H1 (cell line): Measurements from ENCODE around the gene SMYD3. TPM values are rescaled to one million over a fixed set of nuclear protein-coding genes. Genes with fewer than 3 reads are reported as not detected.

Experiments used
- CTCF ChIA-PET: fragments of 300-600 bp; sonication (Branson Sonifier 250); formaldehyde crosslinking; loops from one replicate; lab custom pipeline; 2021; ENCODE audit not compliant: partially characterized antibody; lab: Charles Lee
- POLR2A ChIA-PET: fragments of 300-600 bp; sonication (Branson Sonifier 250); formaldehyde crosslinking; loops from one replicate; lab custom pipeline; 2021; ENCODE audit warnings: inconsistent platforms; ENCODE audit not compliant: partially characterized antibody; lab: Charles Lee
- DNase-seq, 2 experiments: peaks; one replicate each; pipeline versions ENCODE4 v3.0.0 to v3.0.0-alpha.2; 2010 to 2022; ENCODE audit warnings: low spot score in 2 of 2, low read depth in 1 of 2, mixed read lengths in 1 of 2
- FAIRE-seq: peaks from 2 replicates; lab custom pipeline; 2011; peaks lifted over from hg19 to GRCh38; lab: Jason Lieb, UNC
- H2AFZ ChIP-seq: 2 replicates; pipeline ENCODE4 v1.8.1; 2012; ENCODE audit warnings: low read length, inconsistent platforms
- H2AK5ac ChIP-seq: 2 replicates; pipeline ENCODE4 v1.6.1; 2013; ENCODE audit warnings: low read depth, low read length
- H2BK120ac ChIP-seq: replicated peaks from 2 replicates; pipeline ENCODE3; 2013; ENCODE audit warnings: low read depth, low read length, inconsistent platforms
- H2BK12ac ChIP-seq: 2 replicates; pipeline ENCODE4 v1.6.1; 2013; ENCODE audit warnings: low read depth, low read length
- H2BK15ac ChIP-seq: 2 replicates; pipeline ENCODE4 v1.6.1; 2013; ENCODE audit warnings: low read length
- H2BK20ac ChIP-seq: 2 replicates; pipeline ENCODE4 v1.6.1; 2013; ENCODE audit warnings: low read length
- H2BK5ac ChIP-seq: 2 replicates; pipeline ENCODE4 v1.6.1; 2013; ENCODE audit warnings: low read depth, low read length
- H3K14ac ChIP-seq: 2 replicates; pipeline ENCODE4 v1.6.1; 2013; ENCODE audit warnings: inconsistent platforms; ENCODE audit not compliant: insufficient read length
- H3K18ac ChIP-seq: 2 replicates; pipeline ENCODE4 v1.6.1; 2013; ENCODE audit warnings: low read length; ENCODE audit errors: extremely low read depth
- H3K23ac ChIP-seq: 2 replicates; pipeline ENCODE4 v1.6.1; 2013; ENCODE audit warnings: inconsistent platforms; ENCODE audit not compliant: insufficient read length
- H3K23me2 ChIP-seq: 2 replicates; pipeline ENCODE4 v1.6.1; 2013; ENCODE audit warnings: low read depth, low read length
- H3K27ac ChIP-seq: 2 replicates; pipeline ENCODE4 v1.6.1; 2011; ENCODE audit warnings: low read depth, low read length, inconsistent platforms
- H3K27me3 ChIP-seq, 4 experiments: replicated peaks in 1 of 4; 1 replicate in 1 of 4; 2 replicates in 3 of 4; pipeline versions ENCODE4 v1.6.1 to v1.8.1; 2011 to 2013; ENCODE audit warnings: low read length in 3 of 4, mild to moderate bottlenecking in 3 of 4, inconsistent platforms in 2 of 4, mixed read lengths in 2 of 4, moderate library complexity in 1 of 4; ENCODE audit not compliant: control insufficient read depth in 3 of 4, insufficient read depth in 3 of 4; ENCODE audit errors: extremely low read depth in 1 of 4
- H3K36me3 ChIP-seq, 4 experiments: 2 replicates each; pipeline versions ENCODE4 v1.6.1 to v1.8.1; 2011 to 2013; ENCODE audit warnings: mild to moderate bottlenecking in 4 of 4, low read length in 3 of 4, moderate library complexity in 2 of 4, control low read depth in 1 of 4, inconsistent platforms in 1 of 4; ENCODE audit not compliant: insufficient read depth in 4 of 4, control insufficient read depth in 2 of 4
- H3K4ac ChIP-seq: replicated peaks from 2 replicates; pipeline ENCODE3; 2013; ENCODE audit warnings: low read length, low read depth, mixed read lengths, inconsistent platforms; ENCODE audit not compliant: insufficient read length
- H3K4me1 ChIP-seq, 4 experiments: replicated peaks in 1 of 4; 1 replicate in 1 of 4; 2 replicates in 3 of 4; pipeline versions ENCODE4 v1.6.1 to v1.8.1; 2011 to 2013; ENCODE audit warnings: low read length in 3 of 4, inconsistent platforms in 2 of 4, mixed read lengths in 1 of 4; ENCODE audit not compliant: insufficient read depth in 4 of 4, control insufficient read depth in 3 of 4
- H3K4me2 ChIP-seq, 2 experiments: 2 replicates each; pipeline versions ENCODE4 v1.6.1 to v1.8.1; 2011 to 2013; ENCODE audit warnings: low read depth in 2 of 2, low read length in 2 of 2, control low read depth in 1 of 2, inconsistent platforms in 1 of 2, mild to moderate bottlenecking in 1 of 2; ENCODE audit not compliant: insufficient read depth in 1 of 2
- H3K4me3 ChIP-seq, 4 experiments: fragments of 200-600, 300-600 bp in 1 of 4; sonication (generic), shearing (Covaris generic), sonication (Bioruptor Twin) in 1 of 4; 2 replicates each; pipeline versions ENCODE4 v1.5.1 to v1.8.1; 2011 to 2016; ENCODE audit warnings: low read length in 4 of 4, low read depth in 3 of 4, control low read depth in 2 of 4, inconsistent platforms in 2 of 4, mild to moderate bottlenecking in 2 of 4, mixed read lengths in 1 of 4, moderate library complexity in 1 of 4; ENCODE audit not compliant: insufficient read depth in 2 of 4; ENCODE audit errors: extremely low read depth in 1 of 4
- H3K56ac ChIP-seq: replicated peaks from 2 replicates; pipeline ENCODE3; 2013; ENCODE audit warnings: low read depth, mild to moderate bottlenecking, mixed read lengths, low read length, inconsistent platforms; ENCODE audit not compliant: insufficient read length
- H3K79me1 ChIP-seq: 2 replicates; pipeline ENCODE4 v1.6.1; 2013; ENCODE audit warnings: low read depth, low read length, control low read depth
- H3K79me2 ChIP-seq, 2 experiments: 2 replicates each; pipeline versions ENCODE4 v1.6.1 to v1.8.1; 2012 to 2013; ENCODE audit warnings: low read length in 2 of 2, mild to moderate bottlenecking in 2 of 2, inconsistent platforms in 1 of 2; ENCODE audit not compliant: insufficient read depth in 2 of 2, control insufficient read depth in 1 of 2
- H3K9ac ChIP-seq, 4 experiments: replicated peaks in 1 of 4; 1 replicate in 1 of 4; 2 replicates in 3 of 4; pipeline versions ENCODE4 v1.6.1 to v1.8.1; 2011 to 2013; ENCODE audit warnings: low read depth in 3 of 4, low read length in 3 of 4, control low read depth in 2 of 4, mild to moderate bottlenecking in 2 of 4, moderate library complexity in 2 of 4, inconsistent platforms in 1 of 4; ENCODE audit errors: extremely low read depth in 1 of 4
- H3K9me3 ChIP-seq, 2 experiments: 2 replicates each; pipeline versions ENCODE4 v1.6.1 to v1.8.1; 2012 to 2013; ENCODE audit warnings: mild to moderate bottlenecking in 2 of 2, moderate library complexity in 2 of 2, control low read depth in 1 of 2, inconsistent platforms in 1 of 2, low read depth in 1 of 2, low read length in 1 of 2, mixed read lengths in 1 of 2; ENCODE audit not compliant: insufficient read depth in 2 of 2
- H4K20me1 ChIP-seq, 2 experiments: replicated peaks in 1 of 2; 2 replicates each; pipeline versions ENCODE3 to v1.8.1; 2011 to 2013; ENCODE audit warnings: inconsistent platforms in 2 of 2, low read length in 2 of 2, mild to moderate bottlenecking in 1 of 2; ENCODE audit not compliant: insufficient read depth in 2 of 2, control insufficient read depth in 1 of 2
- H4K5ac ChIP-seq: 2 replicates; pipeline ENCODE4 v1.6.1; 2013; ENCODE audit warnings: low read length, low read depth, mixed read lengths, inconsistent platforms; ENCODE audit not compliant: insufficient read length
- H4K8ac ChIP-seq: 2 replicates; pipeline ENCODE4 v1.8.0; 2013; ENCODE audit warnings: mild to moderate bottlenecking, moderate library complexity, low read length, inconsistent platforms; ENCODE audit not compliant: insufficient read depth; ENCODE audit errors: extremely low read depth
- H4K91ac ChIP-seq: replicated peaks from 2 replicates; pipeline ENCODE3; 2013; ENCODE audit warnings: low read length, mixed read lengths, inconsistent platforms; ENCODE audit not compliant: insufficient read length
- RAD21 ChIP-seq, 2 experiments: IDR thresholded peaks in 1 of 2; conservative IDR thresholded peaks in 1 of 2; 2 replicates each; pipeline ENCODE4 v1.6.1; 2011; ENCODE audit warnings: low read depth in 2 of 2, low read length in 2 of 2, improper control_type of control experiment in 1 of 2, inconsistent platforms in 1 of 2, mild to moderate bottlenecking in 1 of 2, moderate library complexity in 1 of 2
- YY1 ChIP-seq: IDR thresholded peaks from 2 replicates; pipeline ENCODE4 v1.6.1; 2011; ENCODE audit warnings: low read depth, mild to moderate bottlenecking, low read length
- WGBS, 2 experiments: shearing (Covaris generic) in 1 of 2; methylation state at CpG; one replicate each; pipeline versions ENCODE4 v1.1.6 to v1.1.7; 2013 to 2015; ENCODE audit warnings: low lambda C conversion rate in 2 of 2, mixed read lengths in 2 of 2, inconsistent platforms in 1 of 2, low coverage in 1 of 2, missing lambda C conversion rate in 1 of 2; ENCODE audit not compliant: insufficient replicate concordance in 2 of 2, insufficient coverage in 1 of 2, insufficient read length in 1 of 2; ENCODE audit errors: extremely low coverage in 1 of 2, missing lambda C conversion rate in 1 of 2; 5-methylcytosine and 5-hydroxymethylcytosine counted together
- polyA plus RNA-seq, 7 experiments: library from polyadenylated mRNA; depleted of rRNA in 3 of 7; stranded (reverse) in 5 of 7; unstranded in 2 of 7; fragments of >200 nt in 5 of 7; fragments of 200-250 nt in 2 of 7; gene quantifications; 1 replicate in 5 of 7; 2 replicates in 1 of 7; 4 replicates in 1 of 7; pipeline versions ENCODE4 v1.2.1 to v1.2.3, GENCODE V29; 2011 to 2013; ENCODE audit warnings: missing spikeins in 2 of 7, mixed read lengths in 2 of 7
- total RNA-seq: library from RNA; stranded (reverse); fragmentation: NEBNext Ultra II Directional; extraction: Animal tissue kit (Norgen Biotek cat#: 25700); gene quantifications from 2 replicates; pipeline ENCODE4 v1.2.1, GENCODE V29; 2021

The SMYD3 gene
- total and polyA plus RNA-seq, 2 of the 8 experiments (the other 6 are each of a cell fraction or from before 2014, with no cell fraction given) = 17.3 to 25.4 TPM

GRCh38 chr1:245876586-245876985 lies 630.5 kb downstream of the SMYD3 start:
- Histone ChIP-seq H3K79me1 (no peaks in the 10 kb centered on the region), H2AK5ac (no peak overlapping the region), H3K23ac (no peak overlapping the region), H3K36me3 (no peaks in the 10 kb centered on the region), H3K4me3 (no peak overlapping the region), H3K4ac (no peak overlapping the region), H4K8ac (no peak overlapping the region), H2BK5ac (no peak overlapping the region), H4K20me1 (no peaks in the 10 kb centered on the region), H3K4me2 (no peak overlapping the region), H4K91ac (no peak overlapping the region), H2BK15ac (no peak overlapping the region), H3K9ac (no peak overlapping the region), H3K27ac (no peak overlapping the region), H3K56ac (no peak overlapping the region), H3K79me2 (no peaks in the 10 kb centered on the region), H3K14ac (no peak overlapping the region), H3K27me3 (no peaks in the 10 kb centered on the region), H3K18ac (no peak overlapping the region), H2AFZ (no peak overlapping the region), H4K5ac (no peak overlapping the region), H2BK12ac (no peak overlapping the region), H3K23me2 (no peaks in the 10 kb centered on the region), H3K4me1 (no peaks in the 10 kb centered on the region), H3K9me3 (no peaks in the 10 kb centered on the region), H2BK20ac (no peak overlapping the region), H2BK120ac (no peak overlapping the region)
- FAIRE-seq (no peak), DNase-seq (no peak)
- WGBS, 2 experiments = 73% methylated on average over 5 of the region's 5 CpGs; no CpG with 5 or more reads in 1 of the 2 experiments
- ChIA-PET CTCF (interaction anchor here (1.3 to 5.8 kb wide), 3 partner anchors 12 to 81 kb away, joined by 3 to 25 read pairs (median 4); no protein-coding TSS in a partner anchor), POLR2A (no interaction called here)
- TF ChIP-seq YY1 (no peak), RAD21 (IDR thresholded peaks at IDR 0.05 in 1 of 2, conservative IDR thresholded peaks at IDR 0.05 in 1 of 2; ENCODE audit: low read depth in 2 of 2, low read length in 2 of 2) (no peak)
